Measurements from ENCODE around the gene RBM28.

DNA sequence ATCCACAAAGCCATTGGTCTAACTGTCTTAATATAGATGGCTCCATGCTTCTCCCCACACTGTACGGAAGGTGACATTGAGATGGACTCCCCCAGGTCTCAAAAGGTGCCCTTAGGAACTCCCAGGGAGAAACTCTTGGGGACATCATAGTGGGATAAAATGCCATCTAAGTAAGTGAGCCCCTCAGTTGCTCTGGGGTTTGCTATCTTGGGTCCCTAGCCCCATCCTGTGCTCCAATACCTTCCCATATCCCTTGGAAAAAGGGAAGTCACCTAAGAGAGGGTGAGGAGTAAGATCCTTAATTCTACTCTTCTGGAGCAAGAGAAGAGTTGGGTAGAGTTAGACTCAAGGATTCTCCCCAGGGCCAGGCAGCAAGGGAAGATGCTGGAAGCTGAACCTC lies 9.9 kb upstream of the RBM28 start:
- TF ChIP-seq, protein P1, sequence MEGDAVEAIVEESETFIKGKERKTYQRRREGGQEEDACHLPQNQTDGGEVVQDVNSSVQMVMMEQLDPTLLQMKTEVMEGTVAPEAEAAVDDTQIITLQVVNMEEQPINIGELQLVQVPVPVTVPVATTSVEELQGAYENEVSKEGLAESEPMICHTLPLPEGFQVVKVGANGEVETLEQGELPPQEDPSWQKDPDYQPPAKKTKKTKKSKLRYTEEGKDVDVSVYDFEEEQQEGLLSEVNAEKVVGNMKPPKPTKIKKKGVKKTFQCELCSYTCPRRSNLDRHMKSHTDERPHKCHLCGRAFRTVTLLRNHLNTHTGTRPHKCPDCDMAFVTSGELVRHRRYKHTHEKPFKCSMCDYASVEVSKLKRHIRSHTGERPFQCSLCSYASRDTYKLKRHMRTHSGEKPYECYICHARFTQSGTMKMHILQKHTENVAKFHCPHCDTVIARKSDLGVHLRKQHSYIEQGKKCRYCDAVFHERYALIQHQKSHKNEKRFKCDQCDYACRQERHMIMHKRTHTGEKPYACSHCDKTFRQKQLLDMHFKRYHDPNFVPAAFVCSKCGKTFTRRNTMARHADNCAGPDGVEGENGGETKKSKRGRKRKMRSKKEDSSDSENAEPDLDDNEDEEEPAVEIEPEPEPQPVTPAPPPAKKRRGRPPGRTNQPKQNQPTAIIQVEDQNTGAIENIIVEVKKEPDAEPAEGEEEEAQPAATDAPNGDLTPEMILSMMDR (IDR thresholded peaks at IDR 0.05), result no peak
- TF ChIP-seq POLR2A (IDR thresholded peaks at IDR 0.05) (no peak), EP300 (IDR thresholded peaks at IDR 0.05; ENCODE audit: low read depth) (no peak)

All from transverse colon (tissue), 3 donors.